ENCODE data around the gene ZIC5. TPM values are rescaled to one million over a fixed set of nuclear protein-coding genes. Genes with fewer than 3 reads are reported as not detected.

ZIC5 gene
- total and polyA plus RNA-seq, 3 experiments from 2014 or later, result not detected

DNA sequence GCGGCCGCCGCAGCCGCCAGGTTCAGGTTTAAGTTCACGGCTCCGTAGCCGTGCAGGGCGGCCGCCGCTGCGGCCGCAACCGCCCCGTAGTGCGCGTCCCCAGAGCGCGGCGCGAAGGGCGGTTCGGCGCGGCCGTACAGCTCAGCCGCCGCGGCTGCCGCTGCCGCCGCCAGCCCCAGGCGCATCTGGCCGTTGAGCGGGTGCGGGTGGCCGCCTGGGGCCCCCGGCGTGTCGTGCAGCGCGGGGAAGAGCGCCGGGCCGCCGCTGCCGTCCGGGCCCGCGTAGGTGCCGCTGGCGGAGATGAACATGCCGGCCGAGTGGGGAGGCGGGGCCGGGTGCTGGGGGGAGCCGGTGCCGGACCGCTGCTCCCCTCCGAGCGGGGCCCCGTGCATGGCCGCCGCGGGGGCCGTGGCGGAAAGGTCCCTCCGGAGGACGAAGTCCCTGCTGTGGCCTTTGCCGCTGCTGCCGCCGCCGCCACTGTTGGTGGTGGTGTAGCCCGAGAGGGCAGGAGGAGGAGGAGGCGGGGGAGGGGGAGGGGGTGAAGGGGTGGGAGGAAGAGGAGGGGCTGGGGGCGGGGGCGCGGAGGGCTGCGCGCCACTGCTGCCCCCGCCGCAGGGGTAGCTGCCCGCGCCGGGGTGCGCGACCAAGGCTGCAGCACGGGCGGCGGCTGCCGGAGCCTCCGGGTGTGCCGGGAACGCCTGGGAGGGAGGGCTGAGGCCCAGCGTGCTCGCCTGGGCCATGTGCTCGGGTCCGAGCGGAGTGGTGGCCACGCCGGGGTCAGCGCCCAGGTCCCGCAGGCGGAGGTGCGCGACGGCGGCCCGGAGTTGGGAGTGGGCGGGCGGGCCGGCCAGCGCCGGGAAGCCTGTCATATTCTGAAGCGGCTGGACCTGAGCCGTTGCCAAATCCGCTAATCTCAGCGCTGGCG is 654 bp downstream of the ZIC5 start:
- Mint-ChIP-seq H3K36me3 (peaks cover 0 to 2% (median 0%) of the 10 kb centered on the region in 3 donors), H3K4me3 (peak overlapping the region in 5 of 7 donors; percentile 48 to 77 (median 58)), H3K27me3 (peaks cover 74 to 75% of the 10 kb centered on the region in 2 donors), H3K27ac (peak overlapping the region in 2 of 8 donors; percentile 53 to 97), H3K4me1 (peaks cover 24 to 28% (median 24%) of the 10 kb centered on the region in 3 donors), H3K9me3 (peaks cover 17 to 49% (median 44%) of the 10 kb centered on the region in 5 donors)
- Histone ChIP-seq H3K27ac (ENCODE audit: low read depth, low read length) (no peak overlapping the region), H3K9me3 (ENCODE audit: low read length) (peaks cover 16% of the 10 kb centered on the region), H3K4me3 (ENCODE audit: low read length) (no peak overlapping the region), H3K4me1 (ENCODE audit: insufficient read depth, low read length) (peaks cover 17% of the 10 kb centered on the region), H3K36me3 (ENCODE audit: insufficient read depth, low read length) (no peaks in the 10 kb centered on the region), H3K27me3 (ENCODE audit: insufficient read depth, low read length, poor library complexity, severe bottlenecking) (peaks cover 81% of the 10 kb centered on the region)
- CTCF ChIA-PET, result interaction anchor here (1.0 to 1.3 kb wide), 4 partner anchors 16 to 26 kb away, joined by 3 read pairs; no protein-coding TSS in a partner anchor
- no peak for DNase-seq
- POLR2A ChIA-PET, result no interaction called here

DNA sequence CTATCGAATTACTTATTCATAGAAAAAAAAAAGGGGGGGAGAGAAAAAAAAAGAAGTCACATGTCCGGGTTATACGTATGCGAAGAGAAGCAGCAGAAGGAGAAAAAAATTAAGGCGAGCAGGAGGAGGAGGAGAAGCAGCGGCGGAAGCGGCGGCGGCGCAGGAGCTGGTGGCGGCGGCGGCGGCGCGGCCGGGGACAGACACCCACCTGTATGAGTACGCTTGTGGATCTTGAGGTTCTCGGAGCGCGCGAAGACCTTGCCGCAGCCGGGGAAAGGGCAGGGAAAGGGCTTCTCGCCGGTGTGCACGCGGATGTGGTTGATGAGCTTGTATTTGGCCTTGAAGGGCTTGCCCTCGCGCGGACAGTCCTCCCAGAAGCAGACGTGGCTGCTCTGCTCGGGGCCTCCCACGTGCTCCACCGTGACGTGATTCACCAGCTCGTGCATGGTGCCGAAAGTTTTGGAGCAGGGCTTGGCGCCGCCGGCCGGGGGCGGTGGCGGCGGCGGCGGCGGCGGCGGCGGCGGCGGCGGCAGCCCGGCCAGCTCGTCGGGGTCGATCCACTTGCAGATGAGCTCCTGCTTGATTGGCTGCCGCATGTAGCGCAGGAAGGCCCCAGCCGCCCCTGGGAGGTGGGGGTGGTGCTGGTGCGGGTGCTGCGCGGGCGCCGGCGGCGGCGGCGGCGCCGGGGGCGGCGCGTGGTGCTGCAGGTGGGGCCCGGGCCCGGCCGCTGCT is 1.5 kb downstream of the ZIC5 start:
- POLR2A ChIA-PET, result interaction anchor here (0.7 kb wide), 2 partner anchors 11 to 314 kb away, joined by 4 to 5 read pairs; no protein-coding TSS in a partner anchor
- peaks cover 0 to 2% (median 0%) of the 10 kb centered on the region in 3 donors for H3K36me3 Mint-ChIP-seq

DNA sequence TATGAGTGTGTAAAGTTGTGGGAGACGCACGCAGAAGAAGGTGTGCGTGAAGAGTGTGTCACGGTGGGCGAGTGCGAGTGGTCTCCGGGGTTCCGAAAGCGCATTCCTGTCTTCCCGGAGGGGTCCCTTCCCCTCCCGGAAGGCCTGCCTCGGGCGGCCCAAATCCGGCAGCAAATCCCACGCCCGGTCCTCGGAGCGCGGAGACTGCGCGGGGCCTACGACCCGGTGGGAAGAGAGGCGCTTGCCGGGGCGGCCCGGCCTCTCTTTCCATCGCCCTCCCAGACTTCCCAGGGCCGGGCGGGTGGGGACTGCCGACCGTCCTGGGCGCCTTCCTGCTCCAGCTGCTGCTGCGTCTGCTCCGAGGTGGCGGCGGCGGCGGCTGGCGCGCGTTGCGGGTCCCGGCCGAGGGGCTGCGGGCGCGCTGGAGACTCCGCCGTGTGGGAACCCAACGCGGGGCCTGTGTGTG is 2.1 kb downstream of the ZIC5 start:
- DNase-seq, result no peak
- no peak overlapping the region for H3K27ac ChIP-seq (ENCODE audit: low read depth, low read length)
- peaks cover 17% of the 10 kb centered on the region for H3K4me1 ChIP-seq (ENCODE audit: insufficient read depth, low read length)
- Mint-ChIP-seq H3K4me3 (peak overlapping the region; percentile 76 to 95 (median 86)), H3K27ac (peak overlapping the region in 6 of 8 donors; percentile 78 to 87 (median 84)), H3K4me1 (peaks cover 24 to 28% (median 24%) of the 10 kb centered on the region in 3 donors), H3K9me3 (peaks cover 16 to 41% (median 38%) of the 10 kb centered on the region in 5 donors), H3K36me3 (peaks cover 0 to 2% (median 0%) of the 10 kb centered on the region in 3 donors), H3K27me3 (peaks cover 69 to 74% of the 10 kb centered on the region in 2 donors)
- no peaks in the 10 kb centered on the region for H3K36me3 ChIP-seq (ENCODE audit: insufficient read depth, low read length)
- H3K4me3 ChIP-seq (ENCODE audit: low read length), result no peak overlapping the region
- ChIA-PET POLR2A (interaction anchor here (0.7 kb wide), 1 partner anchor 314 kb away, joined by 4 read pairs; no protein-coding TSS in a partner anchor), CTCF (interaction anchor here (1.0 to 1.3 kb wide), 4 partner anchors 14 to 27 kb away, joined by 3 read pairs; no protein-coding TSS in a partner anchor)
- peaks cover 74% of the 10 kb centered on the region for H3K27me3 ChIP-seq (ENCODE audit: insufficient read depth, low read length, poor library complexity, severe bottlenecking)
- peaks cover 16% of the 10 kb centered on the region for H3K9me3 ChIP-seq (ENCODE audit: low read length)

More for the DNA sequence above, 1.5 kb downstream of the ZIC5 start:
- Histone ChIP-seq H3K36me3 (ENCODE audit: insufficient read depth, low read length) (no peaks in the 10 kb centered on the region), H3K4me1 (ENCODE audit: insufficient read depth, low read length) (peaks cover 17% of the 10 kb centered on the region), H3K9me3 (ENCODE audit: low read length) (peaks cover 16% of the 10 kb centered on the region), H3K27me3 (ENCODE audit: insufficient read depth, low read length, poor library complexity, severe bottlenecking) (peaks cover 80% of the 10 kb centered on the region), H3K27ac (ENCODE audit: low read depth, low read length) (no peak overlapping the region), H3K4me3 (ENCODE audit: low read length) (peak overlapping the region; percentile 18)
- DNase-seq, result peak in 2 of 5 donors; percentile 45 to 46
- H3K9me3 Mint-ChIP-seq, result peaks cover 17 to 44% (median 43%) of the 10 kb centered on the region in 5 donors
- H3K4me1 Mint-ChIP-seq, result peaks cover 24 to 28% (median 24%) of the 10 kb centered on the region in 3 donors
- peak overlapping the region in 5 of 8 donors; percentile 41 to 84 (median 82) for H3K27ac Mint-ChIP-seq
- H3K4me3 Mint-ChIP-seq, result peak overlapping the region; percentile 76 to 95 (median 82)
- CTCF ChIA-PET, result interaction anchor here (1.0 to 1.3 kb wide), 4 partner anchors 15 to 26 kb away, joined by 3 read pairs; no protein-coding TSS in a partner anchor
- H3K27me3 Mint-ChIP-seq, result peaks cover 75 to 76% of the 10 kb centered on the region in 2 donors

DNA sequence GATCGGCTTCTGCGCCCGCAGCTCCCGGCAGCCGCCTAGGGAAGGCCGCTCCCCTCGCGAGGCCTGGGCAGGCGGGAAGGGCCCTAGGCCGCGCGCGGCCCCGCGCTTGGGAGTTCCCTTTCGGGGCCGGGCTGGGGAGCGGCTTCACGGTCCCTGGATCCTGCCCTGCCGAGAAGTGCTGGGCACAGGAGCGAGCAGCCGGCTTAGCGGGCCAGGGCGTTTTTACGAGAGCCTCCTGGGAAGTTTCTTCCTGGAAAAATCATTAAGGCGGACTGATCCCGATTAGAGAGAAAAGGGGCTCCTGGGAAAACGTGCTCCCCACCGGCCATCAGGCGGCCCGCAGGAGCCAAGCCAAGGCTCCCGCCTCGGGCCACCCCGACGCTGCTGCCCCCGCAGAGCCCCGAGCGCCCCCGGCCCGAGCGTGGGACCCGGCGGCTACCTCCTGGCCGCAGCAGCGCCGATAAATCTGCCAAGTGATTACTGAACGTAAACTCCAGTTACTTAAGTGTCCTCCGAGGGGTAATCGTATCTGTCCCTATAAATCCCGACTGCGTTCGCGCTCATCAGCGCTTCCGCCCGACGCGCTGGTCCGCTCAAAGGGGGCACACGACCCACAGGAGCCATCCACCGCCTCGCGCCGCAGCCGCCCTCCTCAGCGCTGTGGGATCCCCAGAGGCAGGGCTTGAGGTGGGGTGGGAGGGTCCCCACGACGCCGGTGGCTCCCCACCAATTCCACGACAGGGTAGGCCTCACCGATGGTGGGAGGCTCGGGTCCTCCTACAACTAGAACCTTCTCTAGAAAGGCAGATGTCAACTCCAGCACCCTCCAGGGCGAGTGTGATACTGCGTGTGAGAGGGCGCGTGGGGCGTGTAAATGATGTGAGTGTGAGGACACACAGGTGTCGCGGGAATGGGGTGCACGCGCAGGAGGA is 2.8 kb downstream of the ZIC5 start:
- CTCF ChIA-PET, result no interaction called here

DNA sequence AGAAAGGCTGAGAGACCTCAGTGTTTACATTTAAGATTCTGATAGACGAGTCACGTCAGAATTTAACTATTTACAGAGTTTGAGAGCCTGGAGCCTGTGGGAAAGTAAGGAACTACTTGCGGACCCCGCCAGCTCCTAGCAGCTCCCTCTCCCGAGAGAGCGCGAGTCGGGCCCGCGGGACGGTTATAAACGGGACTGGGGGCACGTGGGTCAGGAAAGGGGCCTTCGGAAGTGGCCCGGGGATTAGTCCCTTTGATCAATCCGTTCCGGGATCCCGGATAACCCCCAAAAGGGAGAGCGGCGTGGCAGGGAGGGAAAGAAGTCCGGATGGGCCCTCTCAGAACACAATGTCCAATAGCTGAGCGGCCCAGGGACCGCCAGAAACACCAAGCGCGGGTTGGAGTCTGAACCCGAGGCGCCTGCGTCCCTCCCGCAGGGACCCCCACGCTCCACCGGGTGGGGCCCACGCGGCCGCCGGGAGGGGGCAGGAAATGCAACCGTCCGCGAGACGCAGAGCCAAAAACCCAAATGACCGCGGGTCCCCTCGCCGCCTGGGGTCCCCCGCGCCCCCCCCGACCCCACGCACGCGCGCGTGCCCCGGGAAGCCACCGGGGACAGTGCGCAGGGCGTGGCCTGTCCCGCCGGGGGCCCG is 3.6 kb downstream of the ZIC5 start:
- Mint-ChIP-seq H3K27me3 (peaks cover 63 to 74% of the 10 kb centered on the region in 2 donors), H3K36me3 (peaks cover 0 to 2% (median 0%) of the 10 kb centered on the region in 3 donors), H3K27ac (peak overlapping the region in 3 of 8 donors; percentile 40 to 75 (median 70)), H3K4me3 (peak overlapping the region; percentile 3 to 82 (median 49)), H3K9me3 (peaks cover 8 to 26% (median 23%) of the 10 kb centered on the region in 5 donors), H3K4me1 (peaks cover 24 to 28% (median 24%) of the 10 kb centered on the region in 3 donors)
- Histone ChIP-seq H3K27ac (ENCODE audit: low read depth, low read length) (no peak overlapping the region), H3K4me1 (ENCODE audit: insufficient read depth, low read length) (peaks cover 17% of the 10 kb centered on the region), H3K9me3 (ENCODE audit: low read length) (peaks cover 10% of the 10 kb centered on the region), H3K27me3 (ENCODE audit: insufficient read depth, low read length, poor library complexity, severe bottlenecking) (peaks cover 61% of the 10 kb centered on the region), H3K36me3 (ENCODE audit: insufficient read depth, low read length) (no peaks in the 10 kb centered on the region), H3K4me3 (ENCODE audit: low read length) (no peak overlapping the region)
- CTCF ChIA-PET, result no interaction called here
- no peak for DNase-seq
- POLR2A ChIA-PET, result no interaction called here

More for the DNA sequence above, 2.8 kb downstream of the ZIC5 start:
- Mint-ChIP-seq H3K9me3 (peaks cover 13 to 34% (median 31%) of the 10 kb centered on the region in 5 donors), H3K27me3 (peaks cover 67 to 74% of the 10 kb centered on the region in 2 donors), H3K36me3 (peaks cover 0 to 2% (median 0%) of the 10 kb centered on the region in 3 donors), H3K27ac (peak overlapping the region in 6 of 8 donors; percentile 81 to 88 (median 86)), H3K4me3 (peak overlapping the region; percentile 32 to 88 (median 84)), H3K4me1 (peaks cover 24 to 28% (median 24%) of the 10 kb centered on the region in 3 donors)
- no peak overlapping the region for H3K27ac ChIP-seq (ENCODE audit: low read depth, low read length)
- peaks cover 16% of the 10 kb centered on the region for H3K9me3 ChIP-seq (ENCODE audit: low read length)
- H3K36me3 ChIP-seq (ENCODE audit: insufficient read depth, low read length), result no peaks in the 10 kb centered on the region
- POLR2A ChIA-PET, result no interaction called here
- no peak for DNase-seq
- H3K4me3 ChIP-seq (ENCODE audit: low read length), result no peak overlapping the region
- peaks cover 67% of the 10 kb centered on the region for H3K27me3 ChIP-seq (ENCODE audit: insufficient read depth, low read length, poor library complexity, severe bottlenecking)
- H3K4me1 ChIP-seq (ENCODE audit: insufficient read depth, low read length), result peaks cover 17% of the 10 kb centered on the region

DNA sequence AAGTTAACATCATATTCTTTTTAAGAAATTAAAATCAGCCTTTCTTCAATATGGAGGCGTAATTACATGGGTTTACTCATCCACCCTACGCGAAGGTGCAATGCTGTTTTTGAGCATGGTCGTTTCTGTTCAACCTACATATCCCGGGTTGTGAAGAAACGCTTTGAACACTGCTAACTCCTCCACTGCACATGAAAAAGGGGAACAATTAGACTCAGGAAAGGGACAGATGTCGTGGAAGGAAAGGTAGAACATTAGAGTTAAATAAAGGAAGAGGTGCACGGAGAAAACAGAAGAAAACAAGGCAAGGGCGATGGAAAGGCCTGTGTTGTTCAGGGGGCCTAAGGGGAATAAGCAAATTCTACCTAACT is 4.1 kb downstream of the ZIC5 start:
- no peak overlapping the region for H3K4me3 ChIP-seq (ENCODE audit: low read length)
- Mint-ChIP-seq H3K4me3 (peak overlapping the region; percentile 3 to 82 (median 40)), H3K4me1 (peaks cover 24 to 28% (median 24%) of the 10 kb centered on the region in 3 donors), H3K9me3 (peaks cover 4 to 23% (median 21%) of the 10 kb centered on the region in 5 donors), H3K27ac (peak overlapping the region in 4 of 8 donors; percentile 2 to 75 (median 55)), H3K36me3 (peaks cover 0 to 2% (median 0%) of the 10 kb centered on the region in 3 donors), H3K27me3 (peaks cover 63 to 74% of the 10 kb centered on the region in 2 donors)
- peaks cover 17% of the 10 kb centered on the region for H3K4me1 ChIP-seq (ENCODE audit: insufficient read depth, low read length)
- no peak for DNase-seq
- ChIA-PET CTCF (no interaction called here), POLR2A (no interaction called here)
- no peaks in the 10 kb centered on the region for H3K36me3 ChIP-seq (ENCODE audit: insufficient read depth, low read length)
- peaks cover 6% of the 10 kb centered on the region for H3K9me3 ChIP-seq (ENCODE audit: low read length)
- peaks cover 61% of the 10 kb centered on the region for H3K27me3 ChIP-seq (ENCODE audit: insufficient read depth, low read length, poor library complexity, severe bottlenecking)
- H3K27ac ChIP-seq (ENCODE audit: low read depth, low read length), result no peak overlapping the region
